Measurements from ENCODE around the gene DNAJC4.

DNA sequence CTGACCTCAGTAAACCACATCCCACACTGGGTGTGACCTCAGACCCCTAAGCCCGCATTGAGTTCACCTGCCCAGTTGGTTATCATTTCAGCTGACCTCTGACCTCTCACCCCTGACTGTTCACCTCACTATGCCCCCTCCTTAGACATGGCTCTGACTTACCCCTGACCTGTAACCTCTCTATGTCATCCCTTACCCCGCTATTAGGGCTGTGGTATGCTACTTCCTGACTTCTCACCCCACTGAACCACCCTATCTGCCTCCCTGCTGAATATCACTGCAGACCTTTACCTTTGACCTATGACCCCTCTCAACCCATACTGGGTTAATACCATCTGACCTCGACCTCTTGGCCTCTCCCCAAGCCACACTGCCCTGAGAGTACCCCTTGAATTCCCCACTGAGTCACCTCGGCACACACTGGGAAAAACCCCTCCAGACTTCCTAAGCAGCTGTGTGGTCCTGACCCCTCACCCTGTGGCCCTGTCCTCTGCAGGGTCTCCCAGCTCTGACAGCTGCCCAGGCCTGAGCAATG, 29.3 kb downstream of the DNAJC4 start:
- TF ChIP-seq, protein P1, sequence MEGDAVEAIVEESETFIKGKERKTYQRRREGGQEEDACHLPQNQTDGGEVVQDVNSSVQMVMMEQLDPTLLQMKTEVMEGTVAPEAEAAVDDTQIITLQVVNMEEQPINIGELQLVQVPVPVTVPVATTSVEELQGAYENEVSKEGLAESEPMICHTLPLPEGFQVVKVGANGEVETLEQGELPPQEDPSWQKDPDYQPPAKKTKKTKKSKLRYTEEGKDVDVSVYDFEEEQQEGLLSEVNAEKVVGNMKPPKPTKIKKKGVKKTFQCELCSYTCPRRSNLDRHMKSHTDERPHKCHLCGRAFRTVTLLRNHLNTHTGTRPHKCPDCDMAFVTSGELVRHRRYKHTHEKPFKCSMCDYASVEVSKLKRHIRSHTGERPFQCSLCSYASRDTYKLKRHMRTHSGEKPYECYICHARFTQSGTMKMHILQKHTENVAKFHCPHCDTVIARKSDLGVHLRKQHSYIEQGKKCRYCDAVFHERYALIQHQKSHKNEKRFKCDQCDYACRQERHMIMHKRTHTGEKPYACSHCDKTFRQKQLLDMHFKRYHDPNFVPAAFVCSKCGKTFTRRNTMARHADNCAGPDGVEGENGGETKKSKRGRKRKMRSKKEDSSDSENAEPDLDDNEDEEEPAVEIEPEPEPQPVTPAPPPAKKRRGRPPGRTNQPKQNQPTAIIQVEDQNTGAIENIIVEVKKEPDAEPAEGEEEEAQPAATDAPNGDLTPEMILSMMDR (IDR thresholded peaks at IDR 0.05): no peak
- no peak for TF ChIP-seq POLR2A (IDR thresholded peaks at IDR 0.05)

All from thyroid gland (tissue), 4 donors.